ENCODE results near the gene FCRL1. TPM values are rescaled to one million over a fixed set of nuclear protein-coding genes. Genes with fewer than 3 reads are reported as not detected.

Gene FCRL1
- total RNA-seq, 1 donor from 2014 or later, result not detected

DNA sequence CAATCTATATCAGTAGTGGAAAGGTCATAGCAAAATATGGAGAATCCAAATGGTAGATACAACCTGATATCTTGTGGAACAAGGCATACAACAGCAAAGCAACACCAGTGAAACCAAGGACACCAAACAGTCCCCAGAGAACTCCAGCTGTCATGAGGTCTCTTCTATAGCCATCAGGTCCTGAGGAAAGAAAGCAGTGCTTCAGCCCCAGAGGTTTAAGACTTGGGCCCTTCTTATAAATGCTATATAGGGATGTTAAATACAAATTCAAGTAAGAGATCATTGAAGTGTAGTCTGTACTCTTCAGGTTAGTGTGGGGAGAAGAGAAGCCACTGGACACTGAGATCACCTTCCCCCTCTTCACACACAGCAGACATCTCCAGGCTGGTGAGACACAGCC lies 53.1 kb downstream of the FCRL1 start:
- DNase-seq (ENCODE audit: low read depth) (no peak), FAIRE-seq (peak; percentile 66)
- Histone ChIP-seq H3K36me3 (ENCODE audit: control insufficient read depth, insufficient read depth, low read length) (no peaks in the 10 kb centered on the region), H3K4me3 (ENCODE audit: low read depth, low read length) (no peak overlapping the region), H3K27me3 (ENCODE audit: control insufficient read depth, insufficient read depth, low read length) (no peaks in the 10 kb centered on the region)
- no peak for TF ChIP-seq CTCF (IDR thresholded peaks at IDR 0.05; ENCODE audit: insufficient read depth, low read length, severe bottlenecking)

GRCh38 chr1:157758018-157758417 lies 61.9 kb downstream of the FCRL1 start:
- no peak for TF ChIP-seq CTCF (IDR thresholded peaks at IDR 0.05; ENCODE audit: insufficient read depth, low read length, severe bottlenecking)
- H3K27me3 ChIP-seq (ENCODE audit: control insufficient read depth, insufficient read depth, low read length), result no peaks in the 10 kb centered on the region
- no peaks in the 10 kb centered on the region for H3K36me3 ChIP-seq (ENCODE audit: control insufficient read depth, insufficient read depth, low read length)
- DNase-seq (ENCODE audit: low read depth), result no peak
- FAIRE-seq, result no peak
- no peak overlapping the region for H3K4me3 ChIP-seq (ENCODE audit: low read depth, low read length)

DNA sequence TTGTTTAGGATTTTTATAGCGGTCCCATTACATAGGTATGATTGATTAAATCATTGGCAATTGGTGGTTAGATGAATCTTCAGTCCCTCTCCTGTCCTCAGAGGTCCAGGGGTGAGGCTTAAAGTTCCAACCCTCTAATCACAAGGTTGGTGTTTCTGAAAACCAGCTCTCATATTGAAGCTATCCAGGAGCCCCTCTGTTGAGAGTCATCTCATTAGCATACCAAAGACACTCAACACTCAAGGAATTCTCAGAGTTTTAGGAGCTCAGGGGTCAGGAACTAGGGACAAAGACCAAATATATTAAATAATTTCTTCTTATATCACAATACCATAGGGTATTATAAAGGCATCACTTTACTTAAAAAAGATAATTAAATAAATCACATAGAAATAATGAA lies 66.3 kb downstream of the FCRL1 start:
- Histone ChIP-seq H3K27me3 (ENCODE audit: control insufficient read depth, insufficient read depth, low read length) (no peaks in the 10 kb centered on the region), H3K36me3 (ENCODE audit: control insufficient read depth, insufficient read depth, low read length) (no peaks in the 10 kb centered on the region), H3K4me3 (ENCODE audit: low read depth, low read length) (no peak overlapping the region)
- FAIRE-seq, result no peak
- no peak for DNase-seq (ENCODE audit: low read depth)
- no peak for TF ChIP-seq CTCF (IDR thresholded peaks at IDR 0.05; ENCODE audit: insufficient read depth, low read length, severe bottlenecking)

DNA sequence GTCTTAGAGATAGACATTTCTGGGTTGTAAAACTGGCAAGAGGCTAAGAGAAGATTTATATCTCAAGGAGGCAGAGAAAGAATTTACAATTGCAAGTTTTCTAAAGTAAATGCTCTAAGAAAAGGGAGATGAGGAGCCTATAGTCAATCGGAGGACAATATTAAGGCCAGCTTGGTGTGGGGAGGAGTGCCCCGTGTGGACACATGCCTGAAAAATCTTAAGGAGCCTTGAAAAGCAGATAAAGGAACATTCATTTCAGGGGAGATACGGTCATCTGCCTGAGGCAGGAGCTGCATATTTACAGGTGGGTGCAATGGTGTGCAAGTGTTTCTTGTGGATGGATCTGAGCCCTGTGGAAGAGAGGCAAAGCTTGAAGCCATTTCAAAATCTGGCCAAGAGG lies 68.6 kb downstream of the FCRL1 start:
- TF ChIP-seq CTCF (IDR thresholded peaks at IDR 0.05; ENCODE audit: insufficient read depth, low read length, severe bottlenecking), result no peak
- Histone ChIP-seq H3K27me3 (ENCODE audit: control insufficient read depth, insufficient read depth, low read length) (no peaks in the 10 kb centered on the region), H3K4me3 (ENCODE audit: low read depth, low read length) (no peak overlapping the region), H3K36me3 (ENCODE audit: control insufficient read depth, insufficient read depth, low read length) (no peaks in the 10 kb centered on the region)
- FAIRE-seq, result no peak
- no peak for DNase-seq (ENCODE audit: low read depth)

- no peak overlapping the region for H3K4me3 ChIP-seq (ENCODE audit: low read depth, low read length)
- H3K36me3 ChIP-seq (ENCODE audit: control insufficient read depth, insufficient read depth, low read length), result no peaks in the 10 kb centered on the region
- FAIRE-seq (peak; percentile 28), DNase-seq (ENCODE audit: low read depth) (no peak)
- no peaks in the 10 kb centered on the region for H3K27me3 ChIP-seq (ENCODE audit: control insufficient read depth, insufficient read depth, low read length)
- TF ChIP-seq CTCF (IDR thresholded peaks at IDR 0.05; ENCODE audit: insufficient read depth, low read length, severe bottlenecking), result no peak
Observed at GRCh38 chr1:157748262-157748817, 71.6 kb downstream of the FCRL1 start.

Other genes with a start within 250 kb of the FCRL1 start
- not detected in 2 replicates for gene FCRL4, start 222.0 kb downstream of the FCRL1 start, total RNA-seq
- gene FCRL3, start 119.4 kb downstream of the FCRL1 start, total RNA-seq, result not detected in 2 replicates
- gene FCRL2, start 43.0 kb downstream of the FCRL1 start, total RNA-seq, result not detected in 2 replicates
- gene CD5L, start 21.7 kb upstream of the FCRL1 start, total RNA-seq, result not detected in 2 replicates
- gene KIRREL1, start 173.5 kb upstream of the FCRL1 start, total RNA-seq, result 20.2 and 24.2 TPM in 2 replicates

All from bronchial epithelial cell (primary cell).